Hematopoietic multipotent progenitor cell treated with erythropoietin and hydrocortisone succinate and interleukin-3 and kit ligand, for 8 days (in vitro differentiated cells): ENCODE results near the gene ZSWIM1.

ENCODE experiments used
- DNase-seq: peaks from one replicate; pipeline ENCODE4 v3.0.0-alpha.2; 2015

The ZSWIM1 gene

DNA sequence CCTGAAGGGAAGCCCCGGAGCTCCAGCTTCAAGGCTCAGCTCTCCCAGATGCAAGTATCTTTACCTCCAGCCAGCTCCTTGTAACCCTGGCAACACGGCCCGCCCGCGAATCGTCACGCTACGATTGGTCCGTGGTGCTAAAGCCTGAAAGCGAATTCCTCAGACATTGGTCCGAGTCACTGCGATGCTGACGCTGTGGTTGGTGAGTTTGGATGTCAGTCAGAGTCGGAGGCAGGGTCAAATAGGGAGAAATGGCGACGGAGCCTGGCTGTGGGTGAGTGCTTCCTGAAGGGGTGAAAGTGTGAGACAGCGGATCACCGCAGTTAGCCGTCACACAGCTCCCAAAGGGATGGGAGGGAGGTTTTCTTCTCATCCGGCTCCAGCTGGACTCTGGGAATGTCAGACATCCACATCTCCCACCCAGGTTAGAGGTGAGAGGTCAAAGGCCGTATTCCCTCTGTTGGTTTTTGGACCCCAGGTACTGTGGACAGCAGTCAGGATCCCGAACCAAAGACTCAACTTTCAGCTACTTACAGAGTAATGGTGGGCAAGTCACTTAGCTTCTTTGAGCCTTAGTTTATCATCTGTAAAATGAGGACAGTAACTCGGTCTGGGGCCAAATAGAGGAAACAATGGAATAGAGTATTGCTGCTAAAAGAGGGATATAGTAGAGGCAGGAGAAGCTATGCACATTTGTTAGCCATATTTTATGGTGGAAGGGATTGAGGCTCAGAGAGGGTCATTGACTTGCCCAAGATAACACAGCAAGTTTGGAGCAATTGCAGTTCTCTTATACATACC is at the start of gene ZSWIM1:
Gene ZSWIM1, plus strand, starts transcription at position 240 of the 801 bp plus-strand sequence. CDS start 1,366 bp downstream, outside the sequence.
- peak; percentile 99 for DNase-seq

DNA sequence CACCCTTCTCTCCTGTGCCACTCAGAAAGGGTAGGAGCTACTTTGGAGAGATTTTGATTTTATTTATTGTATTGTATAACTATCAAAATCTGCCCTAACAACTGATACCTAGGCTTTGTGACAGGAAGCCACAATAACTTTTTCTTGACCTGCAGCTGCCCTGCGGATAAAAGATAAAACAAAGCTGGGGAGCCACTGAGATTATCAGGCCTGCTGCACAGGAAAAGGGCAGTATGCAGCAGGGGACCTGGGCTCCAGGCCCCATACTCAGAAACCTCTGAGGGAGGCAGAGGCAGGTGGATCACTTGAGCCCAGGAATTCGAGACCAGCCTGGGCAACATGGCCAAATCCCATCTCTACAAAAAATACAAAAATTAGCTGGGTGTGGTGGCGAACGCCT is 48.4 kb upstream of the ZSWIM1 start:
- DNase-seq: peak; percentile 20

DNA sequence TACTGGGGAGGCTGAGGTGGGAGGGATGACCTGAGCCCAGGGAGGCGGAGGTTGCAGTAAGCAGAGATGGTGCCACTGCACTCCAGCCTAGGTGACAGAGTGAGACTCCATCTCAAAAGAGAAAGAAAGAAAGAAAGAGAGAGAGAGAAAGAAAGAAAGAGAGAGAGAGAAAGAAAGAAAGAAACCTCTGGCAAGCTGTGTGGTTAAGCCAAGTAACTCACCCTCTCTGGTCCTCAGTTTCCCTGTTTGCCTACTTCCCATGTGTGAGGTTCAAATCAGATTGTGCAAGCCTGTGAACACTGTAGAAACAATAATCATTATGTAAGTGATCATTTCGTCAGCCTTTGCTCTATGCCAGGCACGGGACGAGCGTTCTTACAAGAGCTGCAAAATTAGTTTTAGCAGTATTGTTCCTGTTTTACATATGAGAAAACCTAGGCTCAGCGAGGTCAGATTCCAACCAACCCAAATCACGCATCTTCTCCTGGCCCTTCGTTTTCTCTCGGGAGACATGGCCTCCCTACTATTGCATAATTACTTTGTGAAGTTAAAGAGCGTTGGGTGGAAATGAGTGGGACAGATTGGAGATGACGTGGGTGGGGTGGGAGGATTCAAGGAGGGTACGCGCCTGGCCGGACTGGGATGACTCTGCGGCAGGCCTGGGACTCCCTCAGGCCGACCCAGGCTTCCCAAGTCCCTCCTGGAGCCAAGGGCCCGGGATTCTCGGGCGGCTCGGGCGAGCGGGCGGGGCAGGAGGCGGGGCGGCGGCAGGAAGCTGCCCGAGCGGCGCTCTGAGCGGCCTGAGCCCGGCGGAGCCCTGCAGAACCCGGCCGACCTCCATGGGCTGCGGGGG is 47.8 kb upstream of the ZSWIM1 start, which contains the start of gene SNX21:
Gene SNX21, plus strand, starts transcription at position 770 of the 853 bp plus-strand sequence. CDS start 121 bp downstream, outside the sequence.
- DNase-seq: no peak

- DNase-seq: no peak
Measured at GRCh38 chr20:45833883-45834796, 46.9 kb upstream of the ZSWIM1 start.

- no peak for DNase-seq
Measured at GRCh38 chr20:45834797-45835161, 46.2 kb upstream of the ZSWIM1 start.

DNA sequence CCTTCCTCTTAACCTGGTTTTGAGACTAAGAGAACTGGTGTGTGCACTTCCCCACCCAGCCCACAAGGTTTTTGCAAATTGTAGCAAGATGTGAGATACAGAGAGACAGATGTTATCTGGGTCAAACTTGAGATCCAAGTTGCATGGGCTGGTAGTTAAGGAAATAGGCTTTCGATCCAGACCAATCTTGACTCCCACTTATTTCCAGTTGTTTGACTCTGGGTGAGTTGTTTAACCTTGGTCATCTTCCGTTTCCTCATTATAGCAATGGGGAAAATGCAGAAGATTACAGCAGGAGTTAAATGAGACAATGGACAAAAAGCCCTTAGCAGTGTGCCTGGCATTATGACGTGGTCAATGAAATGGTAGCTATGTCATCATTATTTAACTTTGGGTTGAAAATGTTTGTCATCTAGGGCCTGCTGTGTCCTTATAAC is 45.7 kb upstream of the ZSWIM1 start:
- no peak for DNase-seq

GRCh38 chr20:45835825-45836224 is 45.2 kb upstream of the ZSWIM1 start:
- DNase-seq: peak; percentile 43

- DNase-seq: peak; percentile 80
Measured at GRCh38 chr20:45836841-45837240, 44.2 kb upstream of the ZSWIM1 start.

DNA sequence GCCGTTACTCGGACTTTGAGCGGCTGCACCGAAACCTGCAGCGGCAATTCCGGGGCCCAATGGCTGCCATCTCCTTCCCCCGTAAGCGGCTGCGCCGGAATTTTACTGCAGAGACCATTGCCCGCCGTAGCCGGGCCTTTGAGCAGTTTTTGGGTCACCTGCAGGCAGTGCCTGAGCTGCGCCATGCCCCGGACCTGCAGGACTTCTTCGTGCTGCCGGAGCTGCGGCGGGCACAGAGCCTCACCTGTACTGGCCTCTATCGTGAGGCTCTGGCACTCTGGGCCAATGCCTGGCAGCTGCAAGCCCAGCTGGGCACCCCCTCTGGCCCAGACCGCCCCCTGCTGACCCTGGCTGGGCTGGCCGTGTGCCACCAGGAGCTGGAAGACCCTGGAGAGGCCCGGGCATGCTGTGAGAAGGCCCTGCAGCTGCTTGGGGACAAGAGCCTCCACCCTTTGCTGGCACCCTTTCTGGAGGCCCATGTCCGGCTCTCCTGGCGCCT is 40.3 kb upstream of the ZSWIM1 start:
- no peak for DNase-seq

DNA sequence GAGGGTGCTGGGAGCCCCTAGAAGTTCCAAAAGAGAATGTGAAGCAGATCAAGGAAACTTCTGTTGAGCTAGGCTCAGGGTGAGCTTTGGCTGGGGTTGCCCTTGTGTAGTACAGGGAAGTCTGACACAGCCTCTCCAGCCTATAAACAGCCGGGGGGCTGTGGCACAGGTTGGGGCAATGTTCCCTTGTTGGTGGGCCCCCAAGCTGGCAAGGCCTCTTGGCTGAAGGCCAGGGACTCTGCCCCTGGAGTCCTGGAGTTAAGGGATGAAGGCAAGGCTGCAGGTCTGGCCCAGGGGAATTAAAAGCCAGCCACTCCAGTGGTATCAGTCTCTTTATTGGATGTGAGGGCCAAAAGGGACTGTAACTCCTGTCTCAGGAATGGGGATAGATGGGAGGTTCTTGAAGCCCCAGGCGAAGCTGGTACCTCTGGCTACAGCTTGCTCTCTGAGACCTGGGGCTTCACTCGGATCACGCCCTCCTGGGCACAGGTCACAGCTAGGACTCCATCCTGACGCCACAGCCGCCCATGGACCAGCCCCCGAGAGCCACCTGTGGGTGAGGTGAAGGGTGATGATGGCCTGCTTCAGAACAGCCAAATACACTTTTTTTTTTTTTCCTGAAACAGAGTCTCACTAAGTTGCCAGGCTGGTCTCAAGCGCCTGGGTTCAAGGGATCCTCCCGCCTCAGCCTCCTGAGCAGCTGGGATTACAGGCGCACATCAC is 39.5 kb upstream of the ZSWIM1 start:
- no peak for DNase-seq

- DNase-seq: no peak
Measured at GRCh38 chr20:45842169-45842812, 38.7 kb upstream of the ZSWIM1 start.

DNA sequence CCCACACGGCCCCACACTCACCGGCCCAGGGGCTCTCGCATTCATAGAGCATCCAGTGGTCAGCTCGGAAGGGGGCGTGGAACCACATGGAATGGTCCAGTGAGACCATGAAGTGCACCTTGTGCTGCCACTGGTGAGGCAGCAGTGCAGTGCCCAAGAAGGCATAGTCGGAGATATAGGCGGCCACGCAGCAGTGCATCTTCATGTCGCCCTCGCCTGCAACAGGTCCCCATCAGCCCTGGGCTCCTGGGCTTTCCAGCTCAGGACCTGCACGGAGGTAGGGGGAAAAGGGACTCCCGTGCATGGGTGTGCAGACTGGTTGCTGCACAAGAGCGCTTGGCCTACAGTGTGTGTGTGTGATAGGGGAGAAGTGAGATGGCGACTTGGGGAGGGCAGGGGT is 37.5 kb upstream of the ZSWIM1 start:
- DNase-seq: no peak

GRCh38 chr20:45845452-45845851 is 35.6 kb upstream of the ZSWIM1 start:
- no peak for DNase-seq

DNA sequence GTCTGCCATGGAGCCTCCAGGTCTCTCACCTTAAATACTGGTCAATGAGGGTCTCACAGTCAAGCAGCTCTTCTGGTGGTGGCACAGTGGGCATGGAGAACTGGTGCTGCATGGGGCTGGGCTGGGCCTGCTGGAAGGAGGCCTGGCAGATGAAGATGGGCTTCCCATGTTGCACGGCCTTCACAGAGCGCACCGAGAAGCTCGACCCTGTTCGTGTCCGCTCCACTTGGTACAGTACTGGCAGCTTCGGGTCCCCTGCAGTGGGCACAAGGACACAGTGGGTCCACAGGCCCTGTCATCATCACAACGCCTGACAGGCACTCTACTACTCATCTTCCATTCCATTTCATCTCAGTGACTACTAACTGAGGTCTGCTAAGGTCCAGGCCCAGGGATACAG is 32.6 kb upstream of the ZSWIM1 start:
- DNase-seq: no peak

DNA sequence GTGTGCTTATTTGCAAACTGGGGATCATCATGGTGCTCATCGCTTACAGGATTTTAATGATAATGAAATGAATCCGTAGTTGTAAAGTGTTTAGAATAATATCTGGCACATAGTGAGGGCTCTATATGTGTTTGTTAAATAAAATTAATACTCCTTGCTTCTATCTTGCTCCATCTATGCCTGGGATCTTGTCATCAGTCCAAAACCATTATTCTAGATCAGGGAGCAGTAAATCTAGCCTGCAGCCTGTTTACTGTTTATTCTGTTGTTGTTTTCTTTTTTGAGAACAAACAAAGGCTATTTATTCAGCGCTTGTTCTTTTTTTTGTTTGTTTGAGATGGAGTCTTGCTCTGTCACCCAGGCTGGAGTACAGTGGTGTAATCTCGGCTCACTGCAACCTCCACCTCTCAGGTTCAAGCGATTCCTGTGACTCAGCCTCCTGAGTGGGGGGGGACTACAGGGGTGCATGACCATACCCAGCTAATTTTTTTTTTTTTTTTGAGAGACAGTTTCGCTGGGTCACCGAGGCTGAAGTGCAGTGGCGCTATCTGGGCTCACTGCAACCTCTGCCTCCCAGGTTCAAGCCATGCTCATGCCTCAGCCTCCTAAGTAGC is 32.0 kb upstream of the ZSWIM1 start:
- DNase-seq: no peak

DNA sequence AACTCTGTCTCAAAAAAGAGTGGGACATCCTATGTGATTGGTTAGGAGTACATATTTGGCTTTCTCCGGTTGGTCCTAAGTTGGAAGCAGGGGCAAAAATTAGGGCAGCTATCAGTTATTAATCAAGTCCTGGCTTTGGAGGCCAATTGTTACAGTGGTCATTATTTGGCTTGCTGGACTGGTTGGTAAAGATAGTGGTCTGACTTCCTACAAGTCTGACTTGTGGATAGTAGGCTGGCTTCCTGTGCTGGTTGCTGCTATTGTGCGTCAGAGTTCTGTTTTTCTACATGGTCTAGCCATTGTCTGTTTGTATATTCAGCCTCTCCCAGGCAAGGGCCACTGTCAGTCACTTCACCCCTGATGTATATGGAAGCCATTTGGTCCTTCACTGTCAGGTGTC is 30.8 kb upstream of the ZSWIM1 start:
- no peak for DNase-seq

DNA sequence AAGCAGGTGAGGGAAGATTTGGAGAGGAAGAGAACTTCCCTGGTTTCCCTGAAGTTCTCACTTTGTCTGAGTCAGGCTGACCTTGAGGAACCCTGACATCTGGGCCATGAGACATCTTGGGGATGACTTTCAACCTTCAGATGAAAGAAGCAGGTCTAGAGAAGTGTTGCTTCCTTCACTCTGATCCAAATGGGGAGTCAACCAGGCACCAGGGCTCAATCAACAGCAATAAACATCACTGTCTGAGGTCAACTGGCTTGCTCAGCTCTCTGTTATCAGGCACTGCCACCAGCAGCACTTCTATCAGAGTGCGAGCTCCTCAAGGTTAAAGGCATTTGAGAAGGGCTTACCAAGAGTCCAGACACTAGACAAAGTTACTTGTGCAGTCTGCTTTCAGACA is 30.1 kb upstream of the ZSWIM1 start:
- DNase-seq: peak; percentile 86

DNA sequence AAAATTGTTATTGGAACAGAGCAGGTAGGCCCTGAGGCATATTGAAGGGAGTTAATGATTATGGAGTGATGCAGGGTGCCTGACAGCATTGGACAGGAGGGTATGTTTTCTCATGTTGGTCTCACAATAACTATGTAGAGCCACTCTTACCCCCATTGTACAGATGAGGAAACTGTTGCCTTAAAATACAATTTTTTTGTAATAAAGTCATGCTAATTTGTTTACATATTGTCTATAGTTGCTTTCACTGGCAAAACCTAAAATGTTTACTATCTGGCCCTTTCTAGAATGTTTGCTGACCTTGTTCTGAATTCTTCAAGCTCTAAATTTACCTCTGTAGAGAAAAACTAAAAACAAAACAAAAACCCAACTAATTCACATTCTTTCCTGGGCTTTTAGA is 29.5 kb upstream of the ZSWIM1 start:
- DNase-seq: no peak

GRCh38 chr20:45852326-45852725 is 28.7 kb upstream of the ZSWIM1 start:
- peak; percentile 50 for DNase-seq

- no peak for DNase-seq
Measured at GRCh38 chr20:45853484-45853883, 27.5 kb upstream of the ZSWIM1 start.
